SK-N-MC (cell line): Measurements from ENCODE around the gene SFXN5.

Experiments used
- DNase-seq: peaks from one replicate; pipeline ENCODE4 v3.0.0-alpha.2; 2011; ENCODE audit warnings: low read depth, low spot score
- H3K27ac ChIP-seq: fragments of 200-600 bp; sonication (generic); 2 replicates; pipeline ENCODE4 v1.5.1; 2016; ENCODE audit warnings: mixed run types
- H3K36me3 ChIP-seq: fragments of 200-600 bp; sonication (generic); 2 replicates; pipeline ENCODE4 v1.6.1; 2017; ENCODE audit warnings: antibody characterized with exemption, low read length, mixed read lengths; ENCODE audit not compliant: insufficient read depth
- H3K4me3 ChIP-seq: fragments of 200-600 bp; sonication (generic); 2 replicates; pipeline ENCODE4 v1.5.1; 2016
- H3K9ac ChIP-seq: fragments of 200-600 bp; sonication (generic); 2 replicates; pipeline ENCODE4 v1.8.0; 2017; ENCODE audit warnings: mixed run types, mixed read lengths; ENCODE audit not compliant: insufficient read length
- H3K9me3 ChIP-seq: fragments of 200-600 bp; sonication (generic); 2 replicates; pipeline ENCODE4 v1.6.1; 2017; ENCODE audit warnings: low read depth, mild to moderate bottlenecking, antibody characterized with exemption, low read length, moderate library complexity, mixed read lengths
- EZH2 ChIP-seq: fragments of 200-600 bp; sonication (generic); IDR thresholded peaks from one replicate; pipeline ENCODE4 v1.6.1; 2017; ENCODE audit warnings: antibody characterized with exemption
- FOXP2 ChIP-seq: optimal IDR thresholded peaks from 2 replicates; pipeline ENCODE3; 2011; ENCODE audit warnings: mild to moderate bottlenecking, moderate library complexity; ENCODE audit not compliant: insufficient read depth; ENCODE audit errors: extremely low read length, control extremely low read depth
- POLR2AphosphoS5 ChIP-seq: IDR thresholded peaks from 2 replicates; pipeline ENCODE4 v1.6.1; 2012; ENCODE audit warnings: mild to moderate bottlenecking, low read depth, low read length, borderline replicate concordance

The SFXN5 gene

GRCh38 chr2:72950558-72951255 is 120.8 kb downstream of the SFXN5 start:
- Histone ChIP-seq H3K9me3 (no peaks in the 10 kb centered on the region), H3K36me3 (no peaks in the 10 kb centered on the region), H3K9ac (no peak overlapping the region), H3K27ac (no peak overlapping the region), H3K4me3 (no peak overlapping the region)
- no peak for TF ChIP-seq EZH2
- no peak for TF ChIP-seq POLR2AphosphoS5
- TF ChIP-seq FOXP2: no peak
- no peak for DNase-seq

GRCh38 chr2:72949642-72950041 is 121.9 kb downstream of the SFXN5 start:
- H3K9me3 ChIP-seq: no peaks in the 10 kb centered on the region
- DNase-seq: no peak
- no peak overlapping the region for H3K4me3 ChIP-seq
- no peak overlapping the region for H3K27ac ChIP-seq
- no peak overlapping the region for H3K9ac ChIP-seq
- no peak for TF ChIP-seq FOXP2
- no peak for TF ChIP-seq POLR2AphosphoS5
- no peak for TF ChIP-seq EZH2
- no peaks in the 10 kb centered on the region for H3K36me3 ChIP-seq

- no peak overlapping the region for H3K9ac ChIP-seq
- DNase-seq: no peak
- H3K36me3 ChIP-seq: no peaks in the 10 kb centered on the region
- H3K27ac ChIP-seq: no peak overlapping the region
- no peak overlapping the region for H3K4me3 ChIP-seq
- TF ChIP-seq POLR2AphosphoS5: no peak
- no peaks in the 10 kb centered on the region for H3K9me3 ChIP-seq
Observed at GRCh38 chr2:72949045-72949444, 122.5 kb downstream of the SFXN5 start.

- no peak for DNase-seq
- H3K27ac ChIP-seq: no peak overlapping the region
Observed at GRCh38 chr2:72947952-72948830, 123.3 kb downstream of the SFXN5 start.

GRCh38 chr2:72946466-72946865 is 125.0 kb downstream of the SFXN5 start:
- Histone ChIP-seq H3K9ac (no peak overlapping the region), H3K4me3 (no peak overlapping the region), H3K9me3 (no peaks in the 10 kb centered on the region), H3K36me3 (no peaks in the 10 kb centered on the region), H3K27ac (no peak overlapping the region)
- no peak for DNase-seq
- TF ChIP-seq EZH2 (no peak), POLR2AphosphoS5 (no peak), FOXP2 (no peak)

More at GRCh38 chr2:72947952-72948830, 123.3 kb downstream of the SFXN5 start:
- Histone ChIP-seq H3K4me3 (no peak overlapping the region), H3K36me3 (no peaks in the 10 kb centered on the region), H3K9ac (no peak overlapping the region), H3K9me3 (no peaks in the 10 kb centered on the region)
- TF ChIP-seq EZH2 (no peak), FOXP2 (no peak), POLR2AphosphoS5 (no peak)

GRCh38 chr2:72945450-72946019 is 126.0 kb downstream of the SFXN5 start:
- no peak overlapping the region for H3K4me3 ChIP-seq
- no peaks in the 10 kb centered on the region for H3K36me3 ChIP-seq
- H3K9me3 ChIP-seq: no peaks in the 10 kb centered on the region
- no peak overlapping the region for H3K9ac ChIP-seq
- TF ChIP-seq POLR2AphosphoS5 (no peak), EZH2 (no peak), FOXP2 (no peak)
- no peak overlapping the region for H3K27ac ChIP-seq
- no peak for DNase-seq

- Histone ChIP-seq H3K36me3 (no peaks in the 10 kb centered on the region), H3K9me3 (no peaks in the 10 kb centered on the region), H3K4me3 (no peak overlapping the region), H3K9ac (no peak overlapping the region), H3K27ac (no peak overlapping the region)
- DNase-seq: no peak
- TF ChIP-seq POLR2AphosphoS5: no peak
- no peak for TF ChIP-seq FOXP2
Observed at GRCh38 chr2:72944804-72945449, 126.6 kb downstream of the SFXN5 start.
